ENCODE data around the gene FAM47E.

FAM47E gene

GRCh38 chr4:76305033-76305687 is 53.6 kb downstream of the FAM47E start:
- DNase-seq: no peak

GRCh38 chr4:76305971-76306881 is 54.7 kb downstream of the FAM47E start, which contains the start of gene STBD1:
Gene STBD1, plus strand, starts transcription at chr4:76306733. Its CDS starts 37 bp downstream, at chr4:76306770.
- peak; percentile 42 for DNase-seq

DNA sequence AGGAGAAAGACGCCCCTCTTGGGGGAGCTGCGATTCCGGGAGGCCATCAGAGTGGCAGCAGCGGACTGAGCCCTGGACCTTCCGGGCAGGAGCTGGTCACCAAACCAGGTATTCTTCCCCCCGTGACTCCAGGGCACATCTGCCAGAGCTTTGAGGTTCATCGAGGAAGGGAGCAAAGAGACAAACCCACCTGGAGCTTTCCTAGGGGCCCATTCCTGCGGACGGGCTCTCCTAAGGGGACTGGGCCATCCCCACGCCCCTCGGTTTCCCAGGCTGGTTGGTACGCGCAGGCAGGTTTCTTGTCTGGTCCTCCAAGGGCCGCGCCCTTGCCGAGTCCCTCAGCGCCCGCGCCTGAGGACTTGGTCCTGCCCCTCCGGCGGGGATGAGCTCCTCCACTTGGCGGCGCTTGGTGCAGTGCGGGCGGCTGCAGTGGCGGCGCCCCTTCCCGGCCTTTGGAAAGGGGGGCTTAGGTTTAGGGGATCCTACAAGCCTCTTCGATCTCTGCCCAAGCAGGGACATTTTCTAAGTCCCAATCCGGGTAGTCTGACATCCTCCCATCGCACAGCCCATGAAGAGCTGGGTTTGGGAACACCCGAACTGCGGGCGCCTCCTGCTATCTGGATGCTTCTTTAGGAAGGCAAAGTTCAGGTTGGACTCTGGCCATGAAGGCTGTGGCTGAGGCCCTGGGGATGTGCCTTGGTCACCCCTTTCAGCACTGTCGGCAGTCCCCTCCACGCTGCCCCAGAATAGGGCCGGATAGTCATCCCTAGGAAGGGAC is 55.5 kb downstream of the FAM47E start:
- DNase-seq: no peak

- DNase-seq: no peak
Observed at GRCh38 chr4:76307660-76308014, 56.1 kb downstream of the FAM47E start.

DNA sequence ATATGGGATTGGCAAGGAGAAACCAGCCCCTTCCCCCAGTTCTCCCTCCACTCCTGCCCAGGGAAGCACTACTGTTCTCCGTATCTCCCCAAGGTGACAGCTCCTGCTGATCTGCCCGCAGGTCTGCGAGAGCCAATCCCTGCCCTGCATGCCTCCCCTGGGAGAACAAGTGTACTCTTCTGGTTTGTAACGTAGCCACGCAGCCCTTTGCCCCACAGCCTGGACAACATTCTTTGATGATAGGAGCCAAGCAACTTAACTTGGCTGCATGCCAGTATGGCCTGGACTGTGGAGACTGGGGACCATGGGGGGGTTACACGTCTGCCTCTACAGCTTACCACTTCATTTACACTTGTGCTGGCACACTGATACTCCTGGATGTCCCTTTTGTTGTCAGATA is 57.0 kb downstream of the FAM47E start:
- no peak for DNase-seq

- DNase-seq: no peak
Observed at GRCh38 chr4:76309939-76310550, 58.5 kb downstream of the FAM47E start.

GRCh38 chr4:76310683-76311082 is 59.2 kb downstream of the FAM47E start:
- DNase-seq: no peak

DNA sequence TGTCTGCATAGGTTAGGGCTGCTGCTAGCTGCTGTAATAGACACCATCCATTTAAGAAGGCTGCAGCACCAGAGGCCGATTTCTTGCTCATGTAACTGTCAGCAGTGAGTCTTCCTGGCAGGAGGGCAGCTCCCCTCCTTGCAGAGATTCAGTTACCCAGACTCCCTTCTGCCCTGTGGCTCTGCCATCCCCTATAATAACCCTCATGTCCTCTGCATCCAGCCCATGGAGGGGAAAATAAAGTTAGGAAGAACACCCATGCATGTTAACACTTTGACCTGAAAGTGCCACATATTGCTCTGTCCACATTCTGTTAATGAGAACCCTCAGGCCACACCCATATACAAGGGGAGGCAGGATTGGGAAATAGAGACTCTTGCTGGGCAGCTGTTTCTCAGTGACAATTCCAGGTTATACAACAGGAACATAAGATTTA is 60.4 kb downstream of the FAM47E start:
- no peak for DNase-seq

GRCh38 chr4:76312457-76312856 is 60.9 kb downstream of the FAM47E start:
- DNase-seq: no peak

GRCh38 chr4:76313547-76313946 is 62.0 kb downstream of the FAM47E start:
- no peak for DNase-seq

DNA sequence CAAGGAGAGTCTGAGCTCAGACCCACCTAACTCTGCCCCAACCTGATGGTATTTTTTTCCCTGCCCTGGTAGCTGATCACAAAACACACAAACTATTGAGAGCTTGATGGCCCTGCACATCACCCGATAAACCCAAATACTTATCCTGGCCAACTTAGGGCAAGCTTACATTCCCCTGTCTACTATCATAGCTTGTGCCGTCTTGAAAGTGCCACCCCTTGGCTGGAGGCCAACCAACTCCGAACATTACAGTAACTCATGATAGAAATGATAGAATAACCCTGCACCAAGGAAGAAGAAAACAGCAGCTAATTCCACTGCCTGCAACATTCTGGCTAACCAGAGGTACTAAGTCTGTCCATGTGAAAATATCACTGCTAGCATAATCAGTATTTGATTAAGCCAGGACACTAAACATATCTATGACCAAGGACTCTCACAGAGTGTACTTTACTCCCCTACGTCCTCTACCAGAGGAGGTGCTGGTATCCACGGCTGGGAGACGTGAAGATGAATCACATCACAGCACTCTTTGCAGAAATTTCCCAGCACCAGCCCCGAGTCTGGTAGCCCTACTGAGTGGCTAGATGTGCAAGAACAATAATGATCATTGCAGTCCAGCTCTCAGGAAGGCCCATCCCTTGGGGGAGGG is 63.9 kb downstream of the FAM47E start:
- DNase-seq: no peak

GRCh38 chr4:76316131-76316530 is 64.6 kb downstream of the FAM47E start:
- DNase-seq: no peak

- no peak for DNase-seq
Observed at GRCh38 chr4:76322236-76322635, 70.7 kb downstream of the FAM47E start.

DNA sequence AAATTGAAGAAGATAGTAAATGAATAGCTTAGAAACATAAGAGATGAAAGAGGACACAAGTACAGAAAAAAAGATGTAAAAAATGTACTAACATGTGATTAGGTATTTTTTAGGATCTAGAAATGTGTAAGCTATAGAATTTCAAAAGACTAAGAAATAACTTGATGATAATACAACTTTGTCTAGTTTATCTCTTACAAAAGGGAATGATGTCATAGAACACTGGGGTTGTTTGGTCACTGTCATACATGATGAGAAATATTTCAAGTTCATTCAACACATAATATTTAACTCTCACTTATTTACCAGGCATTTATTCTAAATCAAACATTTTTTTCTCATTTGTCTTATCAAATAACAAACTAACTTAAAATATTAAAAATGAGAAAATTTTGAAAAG is 73.6 kb downstream of the FAM47E start:
- no peak for DNase-seq

- no peak for DNase-seq
Observed at GRCh38 chr4:76326515-76326914, 75.0 kb downstream of the FAM47E start.
